ENCODE data around the gene C2orf68. TPM values are rescaled to one million over a fixed set of nuclear protein-coding genes. Genes with fewer than 3 reads are reported as not detected.

Gene C2orf68
- total and polyA plus RNA-seq, 2 of the 13 experiments (the other 11 are each of a cell fraction or from before 2014, with no cell fraction given), result 47.1 to 77.4 TPM

- TF ChIP-seq, protein P1, sequence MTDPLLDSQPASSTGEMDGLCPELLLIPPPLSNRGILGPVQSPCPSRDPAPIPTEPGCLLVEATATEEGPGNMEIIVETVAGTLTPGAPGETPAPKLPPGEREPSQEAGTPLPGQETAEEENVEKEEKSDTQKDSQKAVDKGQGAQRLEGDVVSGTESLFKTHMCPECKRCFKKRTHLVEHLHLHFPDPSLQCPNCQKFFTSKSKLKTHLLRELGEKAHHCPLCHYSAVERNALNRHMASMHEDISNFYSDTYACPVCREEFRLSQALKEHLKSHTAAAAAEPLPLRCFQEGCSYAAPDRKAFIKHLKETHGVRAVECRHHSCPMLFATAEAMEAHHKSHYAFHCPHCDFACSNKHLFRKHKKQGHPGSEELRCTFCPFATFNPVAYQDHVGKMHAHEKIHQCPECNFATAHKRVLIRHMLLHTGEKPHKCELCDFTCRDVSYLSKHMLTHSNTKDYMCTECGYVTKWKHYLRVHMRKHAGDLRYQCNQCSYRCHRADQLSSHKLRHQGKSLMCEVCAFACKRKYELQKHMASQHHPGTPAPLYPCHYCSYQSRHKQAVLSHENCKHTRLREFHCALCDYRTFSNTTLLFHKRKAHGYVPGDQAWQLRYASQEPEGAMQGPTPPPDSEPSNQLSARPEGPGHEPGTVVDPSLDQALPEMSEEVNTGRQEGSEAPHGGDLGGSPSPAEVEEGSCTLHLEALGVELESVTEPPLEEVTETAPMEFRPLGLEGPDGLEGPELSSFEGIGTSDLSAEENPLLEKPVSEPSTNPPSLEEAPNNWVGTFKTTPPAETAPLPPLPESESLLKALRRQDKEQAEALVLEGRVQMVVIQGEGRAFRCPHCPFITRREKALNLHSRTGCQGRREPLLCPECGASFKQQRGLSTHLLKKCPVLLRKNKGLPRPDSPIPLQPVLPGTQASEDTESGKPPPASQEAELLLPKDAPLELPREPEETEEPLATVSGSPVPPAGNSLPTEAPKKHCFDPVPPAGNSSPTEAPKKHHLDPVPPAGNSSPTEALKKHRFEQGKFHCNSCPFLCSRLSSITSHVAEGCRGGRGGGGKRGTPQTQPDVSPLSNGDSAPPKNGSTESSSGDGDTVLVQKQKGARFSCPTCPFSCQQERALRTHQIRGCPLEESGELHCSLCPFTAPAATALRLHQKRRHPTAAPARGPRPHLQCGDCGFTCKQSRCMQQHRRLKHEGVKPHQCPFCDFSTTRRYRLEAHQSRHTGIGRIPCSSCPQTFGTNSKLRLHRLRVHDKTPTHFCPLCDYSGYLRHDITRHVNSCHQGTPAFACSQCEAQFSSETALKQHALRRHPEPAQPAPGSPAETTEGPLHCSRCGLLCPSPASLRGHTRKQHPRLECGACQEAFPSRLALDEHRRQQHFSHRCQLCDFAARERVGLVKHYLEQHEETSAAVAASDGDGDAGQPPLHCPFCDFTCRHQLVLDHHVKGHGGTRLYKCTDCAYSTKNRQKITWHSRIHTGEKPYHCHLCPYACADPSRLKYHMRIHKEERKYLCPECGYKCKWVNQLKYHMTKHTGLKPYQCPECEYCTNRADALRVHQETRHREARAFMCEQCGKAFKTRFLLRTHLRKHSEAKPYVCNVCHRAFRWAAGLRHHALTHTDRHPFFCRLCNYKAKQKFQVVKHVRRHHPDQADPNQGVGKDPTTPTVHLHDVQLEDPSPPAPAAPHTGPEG (CRISPR knock-in tag; IDR thresholded peaks at IDR 0.05), result no peak
- TF ChIP-seq ZNF572 (CRISPR knock-in tag; IDR thresholded peaks at IDR 0.05) (peak; percentile 40; the same call in 1 of the 2 replicates), HMG20A (CRISPR knock-in tag; IDR thresholded peaks at IDR 0.05; ENCODE audit: borderline replicate concordance) (peak; percentile 66; the same call in 1 of the 2 replicates), ZFP90 (CRISPR knock-in tag; IDR thresholded peaks at IDR 0.05; ENCODE audit: borderline replicate concordance) (no peak), MAF1 (CRISPR knock-in tag; IDR thresholded peaks at IDR 0.05; ENCODE audit: borderline replicate concordance) (no peak), RBFOX2 (IDR thresholded peaks at IDR 0.05; ENCODE audit: low read depth, low read length) (no peak), NFATC3 (CRISPR knock-in tag; IDR thresholded peaks at IDR 0.05) (no peak), EZH2 (conservative IDR thresholded peaks at IDR 0.05; ENCODE audit: low read depth, low read length) (no peak), E2F5 (CRISPR knock-in tag; conservative IDR thresholded peaks at IDR 0.05) (no peak), YEATS4 (CRISPR knock-in tag; IDR thresholded peaks at IDR 0.05; ENCODE audit: borderline replicate concordance) (no peak), NR2F2 (IDR thresholded peaks at IDR 0.05; ENCODE audit: borderline replicate concordance, low read depth) (peak; percentile 75), ZNF569 (CRISPR knock-in tag; IDR thresholded peaks at IDR 0.05; ENCODE audit: borderline replicate concordance) (no peak), NR3C1 (CRISPR knock-in tag; IDR thresholded peaks at IDR 0.05) (no peak), ZNF841 (CRISPR knock-in tag; IDR thresholded peaks at IDR 0.05; ENCODE audit: borderline replicate concordance) (no peak), ZNF792 (CRISPR knock-in tag; IDR thresholded peaks at IDR 0.05) (no peak; the same call in 1 of the 2 replicates), ONECUT2 (CRISPR knock-in tag; IDR thresholded peaks at IDR 0.05) (no peak), KLF6 (CRISPR knock-in tag; IDR thresholded peaks at IDR 0.05) (no peak), SRSF4 (IDR thresholded peaks at IDR 0.05; ENCODE audit: low read depth, low read length, poor library complexity, severe bottlenecking) (no peak), CREB1 (IDR thresholded peaks at IDR 0.05) (no peak), CREB1 (CRISPR knock-in tag; IDR thresholded peaks at IDR 0.05) (peak; percentile 35; the same call in 1 of the 2 replicates)
- TF ChIP-seq, protein P2, sequence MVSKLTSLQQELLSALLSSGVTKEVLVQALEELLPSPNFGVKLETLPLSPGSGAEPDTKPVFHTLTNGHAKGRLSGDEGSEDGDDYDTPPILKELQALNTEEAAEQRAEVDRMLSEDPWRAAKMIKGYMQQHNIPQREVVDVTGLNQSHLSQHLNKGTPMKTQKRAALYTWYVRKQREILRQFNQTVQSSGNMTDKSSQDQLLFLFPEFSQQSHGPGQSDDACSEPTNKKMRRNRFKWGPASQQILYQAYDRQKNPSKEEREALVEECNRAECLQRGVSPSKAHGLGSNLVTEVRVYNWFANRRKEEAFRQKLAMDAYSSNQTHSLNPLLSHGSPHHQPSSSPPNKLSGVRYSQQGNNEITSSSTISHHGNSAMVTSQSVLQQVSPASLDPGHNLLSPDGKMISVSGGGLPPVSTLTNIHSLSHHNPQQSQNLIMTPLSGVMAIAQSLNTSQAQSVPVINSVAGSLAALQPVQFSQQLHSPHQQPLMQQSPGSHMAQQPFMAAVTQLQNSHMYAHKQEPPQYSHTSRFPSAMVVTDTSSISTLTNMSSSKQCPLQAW (CRISPR knock-in tag; IDR thresholded peaks at IDR 0.05), result peak; percentile 91
Observed at GRCh38 chr2:85589982-85590791, 21.7 kb downstream of the C2orf68 start (continued).
